WTC11 (cell line): Measurements from ENCODE around the gene CCDC50. TPM values are rescaled to one million over a fixed set of nuclear protein-coding genes. Genes with fewer than 3 reads are reported as not detected.

Source experiments
- ATAC-seq: fragments of 200-7000 bp; cut with Tn5 transposase; 2 replicates; pipeline ENCODE4 v1.10.0; 2021; ENCODE audit warnings: mild to moderate bottlenecking, moderate library complexity
- CTCF ChIA-PET: fragments of 300-600 bp; sonication (Branson Sonifier 250); formaldehyde crosslinking; loops from one replicate; lab custom pipeline; 2021; ENCODE audit warnings: antibody characterized with exemption; lab: Charles Lee
- POLR2A ChIA-PET: fragments of 350-600 bp; sonication (Branson Sonifier 250); formaldehyde crosslinking; loops from one replicate; lab custom pipeline; 2021; ENCODE audit warnings: antibody characterized with exemption; lab: Charles Lee
- DNase-seq: peaks from one replicate; pipeline ENCODE4 v3.0.0; 2021; ENCODE audit warnings: low spot score
- H3K27ac Mint-ChIP-seq: 2 replicates; pipeline ENCODE4 v1.8.0; 2021; ENCODE audit warnings: mixed read lengths
- H3K27me3 Mint-ChIP-seq: 2 replicates; pipeline ENCODE4 v1.8.0; 2021; ENCODE audit warnings: low read depth, mild to moderate bottlenecking, moderate library complexity, mixed read lengths
- H3K36me3 Mint-ChIP-seq: 2 replicates; pipeline ENCODE4 v1.8.0; 2021; ENCODE audit warnings: mixed read lengths
- H3K4me1 Mint-ChIP-seq: 2 replicates; pipeline ENCODE4 v1.8.0; 2022; ENCODE audit warnings: mixed read lengths
- H3K4me3 Mint-ChIP-seq: 2 replicates; pipeline ENCODE4 v1.8.0; 2021; ENCODE audit warnings: mild to moderate bottlenecking, moderate library complexity, mixed read lengths
- H3K9me3 Mint-ChIP-seq: 2 replicates; pipeline ENCODE4 v1.8.0; 2021; ENCODE audit warnings: mixed read lengths
- CREM ChIP-seq: sonication (generic); formaldehyde crosslinking; IDR thresholded peaks from 2 replicates; pipeline ENCODE4 v1.8.1; 2022; ENCODE audit warnings: mild to moderate bottlenecking, missing genetic modification reagents, moderate library complexity
- FOXP1 ChIP-seq: sonication (generic); formaldehyde crosslinking; IDR thresholded peaks from 2 replicates; pipeline ENCODE4 v1.8.0; 2022; ENCODE audit warnings: missing genetic modification reagents, mild to moderate bottlenecking, moderate library complexity, borderline replicate concordance
- GABPB1 ChIP-seq: sonication (generic); formaldehyde crosslinking; IDR thresholded peaks from 2 replicates; pipeline ENCODE4 v1.8.1; 2023; ENCODE audit warnings: mild to moderate bottlenecking, missing genetic modification reagents
- IRF2 ChIP-seq: sonication (generic); formaldehyde crosslinking; IDR thresholded peaks from 2 replicates; pipeline ENCODE4 v1.8.0; 2022; ENCODE audit warnings: low read depth, missing genetic modification reagents, borderline replicate concordance
- RORB ChIP-seq: fragments of 250-450 bp; sonication (Bioruptor Pico); IDR thresholded peaks from 2 replicates; pipeline ENCODE4 v1.9.0; 2021; ENCODE audit warnings: mild to moderate bottlenecking
- SMAD3 ChIP-seq: sonication (generic); formaldehyde crosslinking; IDR thresholded peaks from 2 replicates; pipeline ENCODE4 v1.8.0; 2022; ENCODE audit warnings: missing genetic modification reagents, mild to moderate bottlenecking, borderline replicate concordance
- TEAD4 ChIP-seq: sonication (generic); formaldehyde crosslinking; IDR thresholded peaks from 2 replicates; pipeline ENCODE4 v1.8.0; 2022; ENCODE audit warnings: mild to moderate bottlenecking, missing genetic modification reagents
- ZBTB21 ChIP-seq: sonication (generic); formaldehyde crosslinking; IDR thresholded peaks from 2 replicates; pipeline ENCODE4 v1.8.1; 2023; ENCODE audit warnings: mild to moderate bottlenecking, missing genetic modification reagents, borderline replicate concordance
- ZNF317 ChIP-seq: sonication (generic); formaldehyde crosslinking; IDR thresholded peaks from 2 replicates; pipeline ENCODE4 v1.8.1; 2023; ENCODE audit warnings: low read depth, mild to moderate bottlenecking, moderate library complexity, missing genetic modification reagents, borderline replicate concordance
- ZNF396 ChIP-seq: fragments of 250-450 bp; sonication (Bioruptor Pico); IDR thresholded peaks from 2 replicates; pipeline ENCODE4 v1.8.0; 2021; ENCODE audit warnings: mild to moderate bottlenecking, moderate library complexity, borderline replicate concordance
- ZNF416 ChIP-seq: fragments of 250-450 bp; sonication (Bioruptor Pico); IDR thresholded peaks from 2 replicates; pipeline ENCODE4 v1.9.0; 2021; ENCODE audit warnings: mild to moderate bottlenecking, inconsistent platforms
- total RNA-seq: library from RNA; stranded (reverse); gene quantifications from 3 replicates; pipeline ENCODE4 v1.2.3, GENCODE V29; 2021
- TF ChIP-seq, protein P1 (sequence below): sonication (generic); formaldehyde crosslinking; IDR thresholded peaks from 2 replicates; pipeline ENCODE4 v1.8.1; 2023; ENCODE audit warnings: mild to moderate bottlenecking, missing genetic modification reagents, moderate library complexity
- TF ChIP-seq, protein P2 (sequence below): fragments of 250-450 bp; sonication (Bioruptor Pico); IDR thresholded peaks from 2 replicates; pipeline ENCODE4 v1.9.0; 2021; ENCODE audit warnings: mild to moderate bottlenecking
- TF ChIP-seq, protein P3 (sequence below): sonication (generic); formaldehyde crosslinking; conservative IDR thresholded peaks from 2 replicates; pipeline ENCODE4 v1.8.1; 2023; ENCODE audit warnings: mild to moderate bottlenecking, low read depth, missing genetic modification reagents, moderate library complexity
- TF ChIP-seq, protein P4 (sequence below): fragments of 250-450 bp; sonication (Bioruptor Pico); conservative IDR thresholded peaks from 2 replicates; pipeline ENCODE4 v1.9.0; 2021; ENCODE audit warnings: mild to moderate bottlenecking
- TF ChIP-seq, protein P5 (sequence below): sonication (generic); formaldehyde crosslinking; IDR thresholded peaks from 2 replicates; pipeline ENCODE4 v1.8.1; 2023; ENCODE audit warnings: mild to moderate bottlenecking, moderate library complexity, missing genetic modification reagents

The CCDC50 gene
- total RNA-seq, 1 experiment from 2014 or later: 33.1 TPM

DNA sequence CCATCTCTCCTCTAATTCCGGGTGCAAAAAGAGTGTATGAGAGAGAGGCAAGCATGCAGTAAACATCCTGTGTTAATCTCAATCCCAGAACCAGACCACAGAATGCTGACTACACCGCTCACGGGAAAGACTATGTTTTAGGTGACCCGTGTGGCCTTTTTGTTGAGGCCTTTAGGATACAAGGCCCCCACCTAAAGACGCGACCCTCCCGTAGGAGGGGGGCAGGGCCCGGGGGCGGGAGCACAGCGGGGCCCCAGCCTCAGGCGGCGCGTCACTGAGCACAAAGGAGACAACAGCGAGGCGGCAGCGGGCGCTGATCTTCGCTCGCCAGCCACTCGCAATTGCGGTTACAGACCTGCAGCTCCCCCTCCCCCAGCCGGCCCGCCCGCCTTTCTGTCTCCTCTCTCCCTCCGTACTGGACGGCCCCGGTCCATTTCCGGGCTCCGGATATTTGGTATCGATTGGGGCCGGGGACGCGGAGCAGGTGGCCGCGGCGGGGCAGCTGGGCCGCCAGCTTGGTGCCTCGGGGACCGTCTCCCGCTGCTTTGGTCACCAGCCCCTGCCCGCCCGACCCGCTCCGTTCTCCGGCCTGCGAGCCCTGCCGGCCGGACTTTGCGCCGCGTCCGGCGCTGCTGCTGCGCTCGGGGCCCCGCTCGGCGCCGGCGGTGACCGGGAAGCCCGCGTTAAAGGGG, at the start of gene CCDC50 (continued):
- TF ChIP-seq GABPB1 (CRISPR knock-in tag) (peak; percentile 80; the same call in 1 of the 2 replicates), TEAD4 (CRISPR knock-in tag) (no peak), ZNF396 (CRISPR knock-in tag) (no peak), IRF2 (CRISPR knock-in tag) (no peak), ZBTB21 (CRISPR knock-in tag) (no peak), ZNF317 (no peak), SMAD3 (CRISPR knock-in tag) (no peak), RORB (CRISPR knock-in tag) (no peak), ZNF416 (CRISPR knock-in tag) (no peak), FOXP1 (CRISPR knock-in tag) (peak; percentile 65)
- TF ChIP-seq, protein P1, sequence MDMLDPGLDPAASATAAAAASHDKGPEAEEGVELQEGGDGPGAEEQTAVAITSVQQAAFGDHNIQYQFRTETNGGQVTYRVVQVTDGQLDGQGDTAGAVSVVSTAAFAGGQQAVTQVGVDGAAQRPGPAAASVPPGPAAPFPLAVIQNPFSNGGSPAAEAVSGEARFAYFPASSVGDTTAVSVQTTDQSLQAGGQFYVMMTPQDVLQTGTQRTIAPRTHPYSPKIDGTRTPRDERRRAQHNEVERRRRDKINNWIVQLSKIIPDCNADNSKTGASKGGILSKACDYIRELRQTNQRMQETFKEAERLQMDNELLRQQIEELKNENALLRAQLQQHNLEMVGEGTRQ (CRISPR knock-in tag): no peak
- TF ChIP-seq, protein P2, sequence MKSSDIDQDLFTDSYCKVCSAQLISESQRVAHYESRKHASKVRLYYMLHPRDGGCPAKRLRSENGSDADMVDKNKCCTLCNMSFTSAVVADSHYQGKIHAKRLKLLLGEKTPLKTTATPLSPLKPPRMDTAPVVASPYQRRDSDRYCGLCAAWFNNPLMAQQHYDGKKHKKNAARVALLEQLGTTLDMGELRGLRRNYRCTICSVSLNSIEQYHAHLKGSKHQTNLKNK: no peak

DNA sequence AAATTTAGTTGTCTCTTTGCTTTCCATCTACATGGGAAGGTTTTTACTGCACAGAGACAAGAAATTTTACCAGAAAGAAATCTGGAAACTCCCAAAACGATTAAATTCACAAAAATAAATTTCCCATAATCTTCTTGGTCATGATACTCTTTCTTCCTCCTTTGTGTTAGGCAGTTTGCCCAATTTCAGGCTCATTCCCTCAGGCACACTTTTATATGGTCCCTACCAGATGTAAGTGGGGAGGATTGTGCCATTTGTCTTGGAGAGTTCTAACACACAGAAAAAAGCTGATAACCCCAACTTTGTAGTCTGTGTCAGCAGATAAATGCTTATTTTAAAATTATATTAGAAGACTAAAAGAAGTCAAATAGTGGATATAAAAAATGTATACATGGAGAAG, 49.1 kb upstream of the CCDC50 start:
- H3K9me3 Mint-ChIP-seq: no peaks in the 10 kb centered on the region
- H3K4me1 Mint-ChIP-seq: no peaks in the 10 kb centered on the region; the same call in 1 of the 2 replicates
- POLR2A ChIA-PET: no interaction called here
- H3K27ac Mint-ChIP-seq: peak overlapping the region; percentile 63; the same call in 1 of the 2 replicates
- no peaks in the 10 kb centered on the region for H3K27me3 Mint-ChIP-seq
- TF ChIP-seq, protein P3, sequence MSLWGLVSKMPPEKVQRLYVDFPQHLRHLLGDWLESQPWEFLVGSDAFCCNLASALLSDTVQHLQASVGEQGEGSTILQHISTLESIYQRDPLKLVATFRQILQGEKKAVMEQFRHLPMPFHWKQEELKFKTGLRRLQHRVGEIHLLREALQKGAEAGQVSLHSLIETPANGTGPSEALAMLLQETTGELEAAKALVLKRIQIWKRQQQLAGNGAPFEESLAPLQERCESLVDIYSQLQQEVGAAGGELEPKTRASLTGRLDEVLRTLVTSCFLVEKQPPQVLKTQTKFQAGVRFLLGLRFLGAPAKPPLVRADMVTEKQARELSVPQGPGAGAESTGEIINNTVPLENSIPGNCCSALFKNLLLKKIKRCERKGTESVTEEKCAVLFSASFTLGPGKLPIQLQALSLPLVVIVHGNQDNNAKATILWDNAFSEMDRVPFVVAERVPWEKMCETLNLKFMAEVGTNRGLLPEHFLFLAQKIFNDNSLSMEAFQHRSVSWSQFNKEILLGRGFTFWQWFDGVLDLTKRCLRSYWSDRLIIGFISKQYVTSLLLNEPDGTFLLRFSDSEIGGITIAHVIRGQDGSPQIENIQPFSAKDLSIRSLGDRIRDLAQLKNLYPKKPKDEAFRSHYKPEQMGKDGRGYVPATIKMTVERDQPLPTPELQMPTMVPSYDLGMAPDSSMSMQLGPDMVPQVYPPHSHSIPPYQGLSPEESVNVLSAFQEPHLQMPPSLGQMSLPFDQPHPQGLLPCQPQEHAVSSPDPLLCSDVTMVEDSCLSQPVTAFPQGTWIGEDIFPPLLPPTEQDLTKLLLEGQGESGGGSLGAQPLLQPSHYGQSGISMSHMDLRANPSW: no peak
- TF ChIP-seq ZBTB21 (CRISPR knock-in tag) (no peak), CREM (CRISPR knock-in tag) (no peak)
- TF ChIP-seq, protein P4, sequence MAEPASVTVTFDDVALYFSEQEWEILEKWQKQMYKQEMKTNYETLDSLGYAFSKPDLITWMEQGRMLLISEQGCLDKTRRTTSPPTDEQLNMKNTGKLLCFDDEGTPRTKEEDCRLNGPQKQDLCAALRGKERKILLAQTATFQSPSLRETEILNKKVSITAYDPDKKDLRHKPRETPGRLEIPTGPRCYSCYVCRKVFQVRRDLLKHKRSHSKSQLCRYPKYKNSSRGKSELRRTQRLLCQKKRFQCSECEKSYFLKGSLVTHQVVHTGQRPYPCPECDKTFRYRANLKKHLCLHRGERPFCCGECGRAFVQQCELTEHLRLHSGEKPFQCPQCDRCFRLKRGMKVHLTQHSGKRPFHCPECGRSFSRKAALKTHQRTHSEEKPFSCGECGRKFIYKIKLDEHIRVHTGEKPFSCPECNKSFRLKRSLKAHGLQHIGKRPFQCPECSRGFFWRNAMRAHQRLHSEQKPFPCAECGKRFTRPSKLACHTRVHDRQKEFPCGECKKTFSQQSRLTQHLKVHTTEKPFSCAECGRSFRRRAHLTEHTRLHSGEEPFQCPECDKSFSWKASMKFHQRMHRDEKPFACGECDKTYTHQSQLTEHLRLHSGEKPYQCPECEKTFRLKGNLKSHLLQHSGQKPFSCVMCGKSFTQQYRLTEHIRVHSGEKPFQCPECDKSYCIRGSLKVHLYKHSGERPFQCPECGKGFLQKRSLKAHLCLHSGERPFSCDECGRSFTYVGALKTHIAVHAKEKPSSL: no peak
- TF ChIP-seq, protein P5, sequence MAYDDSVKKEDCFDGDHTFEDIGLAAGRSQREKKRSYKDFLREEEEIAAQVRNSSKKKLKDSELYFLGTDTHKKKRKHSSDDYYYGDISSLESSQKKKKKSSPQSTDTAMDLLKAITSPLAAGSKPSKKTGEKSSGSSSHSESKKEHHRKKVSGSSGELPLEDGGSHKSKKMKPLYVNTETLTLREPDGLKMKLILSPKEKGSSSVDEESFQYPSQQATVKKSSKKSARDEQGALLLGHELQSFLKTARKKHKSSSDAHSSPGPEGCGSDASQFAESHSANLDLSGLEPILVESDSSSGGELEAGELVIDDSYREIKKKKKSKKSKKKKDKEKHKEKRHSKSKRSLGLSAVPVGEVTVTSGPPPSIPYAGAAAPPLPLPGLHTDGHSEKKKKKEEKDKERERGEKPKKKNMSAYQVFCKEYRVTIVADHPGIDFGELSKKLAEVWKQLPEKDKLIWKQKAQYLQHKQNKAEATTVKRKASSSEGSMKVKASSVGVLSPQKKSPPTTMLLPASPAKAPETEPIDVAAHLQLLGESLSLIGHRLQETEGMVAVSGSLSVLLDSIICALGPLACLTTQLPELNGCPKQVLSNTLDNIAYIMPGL (CRISPR knock-in tag): no peak
- TF ChIP-seq, all 79 proteins: peak for 0
- DNase-seq (no peak), ATAC-seq (no peak)
- CTCF ChIA-PET: no interaction called here
- H3K36me3 Mint-ChIP-seq: no peaks in the 10 kb centered on the region
- no peak overlapping the region for H3K4me3 Mint-ChIP-seq
